ENCODE measurements around the gene LMNA. TPM values are rescaled to one million over a fixed set of nuclear protein-coding genes. Genes with fewer than 3 reads are reported as not detected.
"Not testable (repeated sequence)": the region's sequence is repeated elsewhere in the genome, so short reads cannot be mapped to it uniquely, and the experiment has no call there.

LMNA gene
- total RNA-seq, 2 donors from 2014 or later = 150 to 338 TPM

- H3K4me1 Mint-ChIP-seq = peaks cover 44% of the 10 kb centered on the region
- no peaks in the 10 kb centered on the region for H3K27me3 Mint-ChIP-seq
- H3K36me3 Mint-ChIP-seq (ENCODE audit: low read depth) = peaks cover 15% of the 10 kb centered on the region
- ATAC-seq (replicated peaks) = no peak
- peak overlapping the region; percentile 99 for H3K27ac Mint-ChIP-seq
- H3K9me3 Mint-ChIP-seq = no peaks in the 10 kb centered on the region
- H3K4me3 Mint-ChIP-seq = peak overlapping the region; percentile 86
Measured at GRCh38 chr1:156104861-156105832, 9.4 kb upstream of the LMNA start.

GRCh38 chr1:156106624-156107488 lies 7.7 kb upstream of the LMNA start:
- ATAC-seq (replicated peaks) = peak; percentile 25
- peaks cover 29% of the 10 kb centered on the region for H3K4me1 Mint-ChIP-seq

GRCh38 chr1:156108057-156108456 lies 6.5 kb upstream of the LMNA start:
- no peak for ATAC-seq (replicated peaks)
- Mint-ChIP-seq H3K27me3 (no peaks in the 10 kb centered on the region), H3K4me1 (peaks cover 25% of the 10 kb centered on the region), H3K27ac (peak overlapping the region; percentile 99), H3K4me3 (peak overlapping the region; percentile 86), H3K9me3 (no peaks in the 10 kb centered on the region), H3K36me3 (ENCODE audit: low read depth) (peaks cover 15% of the 10 kb centered on the region)

More at GRCh38 chr1:156106624-156107488, 7.7 kb upstream of the LMNA start:
- Mint-ChIP-seq H3K4me3 (peak overlapping the region; percentile 86), H3K27me3 (no peaks in the 10 kb centered on the region), H3K9me3 (no peaks in the 10 kb centered on the region), H3K36me3 (ENCODE audit: low read depth) (peaks cover 15% of the 10 kb centered on the region), H3K27ac (peak overlapping the region; percentile 99)

- no peak for ATAC-seq (replicated peaks)
- H3K27ac Mint-ChIP-seq = peak overlapping the region; percentile 84
- H3K27me3 Mint-ChIP-seq = no peaks in the 10 kb centered on the region
- no peak overlapping the region for H3K4me3 Mint-ChIP-seq
- no peaks in the 10 kb centered on the region for H3K9me3 Mint-ChIP-seq
- peaks cover 20% of the 10 kb centered on the region for H3K4me1 Mint-ChIP-seq
- peaks cover 9% of the 10 kb centered on the region for H3K36me3 Mint-ChIP-seq (ENCODE audit: low read depth)
Measured at GRCh38 chr1:156108664-156109241, 5.8 kb upstream of the LMNA start.

GRCh38 chr1:156110252-156110651 lies 4.3 kb upstream of the LMNA start:
- H3K4me3 Mint-ChIP-seq = no peak overlapping the region
- H3K27ac Mint-ChIP-seq = peak overlapping the region; percentile 32
- no peaks in the 10 kb centered on the region for H3K9me3 Mint-ChIP-seq
- ATAC-seq (replicated peaks) = no peak
- H3K27me3 Mint-ChIP-seq = no peaks in the 10 kb centered on the region
- peaks cover 12% of the 10 kb centered on the region for H3K36me3 Mint-ChIP-seq (ENCODE audit: low read depth)
- peaks cover 12% of the 10 kb centered on the region for H3K4me1 Mint-ChIP-seq

GRCh38 chr1:156111355-156111962 lies 3.1 kb upstream of the LMNA start:
- no peak for ATAC-seq (replicated peaks)
- Mint-ChIP-seq H3K9me3 (no peaks in the 10 kb centered on the region), H3K27me3 (no peaks in the 10 kb centered on the region), H3K36me3 (ENCODE audit: low read depth) (peaks cover 24% of the 10 kb centered on the region), H3K4me1 (peaks cover 17% of the 10 kb centered on the region), H3K27ac (peak overlapping the region; percentile 28), H3K4me3 (no peak overlapping the region)

- Mint-ChIP-seq H3K36me3 (ENCODE audit: low read depth) (peaks cover 34% of the 10 kb centered on the region), H3K27ac (peak overlapping the region; percentile 90), H3K4me1 (peaks cover 13% of the 10 kb centered on the region), H3K4me3 (no peak overlapping the region), H3K27me3 (no peaks in the 10 kb centered on the region), H3K9me3 (no peaks in the 10 kb centered on the region)
- ATAC-seq (replicated peaks) = no peak
Measured at GRCh38 chr1:156112276-156113137, 2.0 kb upstream of the LMNA start.

GRCh38 chr1:156113282-156113950 lies 1.1 kb upstream of the LMNA start:
- Mint-ChIP-seq H3K27me3 (no peaks in the 10 kb centered on the region), H3K36me3 (ENCODE audit: low read depth) (peaks cover 43% of the 10 kb centered on the region), H3K4me3 (peak overlapping the region; percentile 91), H3K27ac (peak overlapping the region; percentile 90), H3K9me3 (no peaks in the 10 kb centered on the region), H3K4me1 (peaks cover 19% of the 10 kb centered on the region)
- no peak for ATAC-seq (replicated peaks)

- H3K27me3 Mint-ChIP-seq = no peaks in the 10 kb centered on the region
- H3K4me1 Mint-ChIP-seq = peaks cover 24% of the 10 kb centered on the region
- no peak for ATAC-seq (replicated peaks)
- H3K4me3 Mint-ChIP-seq = peak overlapping the region; percentile 91
- no peaks in the 10 kb centered on the region for H3K9me3 Mint-ChIP-seq
- peaks cover 59% of the 10 kb centered on the region for H3K36me3 Mint-ChIP-seq (ENCODE audit: low read depth)
- peak overlapping the region; percentile 90 for H3K27ac Mint-ChIP-seq
Measured at GRCh38 chr1:156114919-156115513, 505 bp downstream of the LMNA start.

GRCh38 chr1:156115514-156116374 lies 1.2 kb downstream of the LMNA start:
- H3K4me1 Mint-ChIP-seq = peaks cover 27% of the 10 kb centered on the region
- no peaks in the 10 kb centered on the region for H3K9me3 Mint-ChIP-seq
- ATAC-seq (replicated peaks) = no peak
- peaks cover 67% of the 10 kb centered on the region for H3K36me3 Mint-ChIP-seq (ENCODE audit: low read depth)
- peak overlapping the region; percentile 91 for H3K4me3 Mint-ChIP-seq
- peak overlapping the region; percentile 90 for H3K27ac Mint-ChIP-seq
- H3K27me3 Mint-ChIP-seq = no peaks in the 10 kb centered on the region

- not testable (repeated sequence) for H3K27me3 Mint-ChIP-seq; H3K9me3 Mint-ChIP-seq; ATAC-seq (replicated peaks)
- H3K27ac Mint-ChIP-seq = peak overlapping the region; percentile 90
- H3K36me3 Mint-ChIP-seq (ENCODE audit: low read depth) = peaks cover 77% of the 10 kb centered on the region
- peak overlapping the region; percentile 91 for H3K4me3 Mint-ChIP-seq
- H3K4me1 Mint-ChIP-seq = peaks cover 27% of the 10 kb centered on the region
Measured at GRCh38 chr1:156116731-156117130, 2.2 kb downstream of the LMNA start.
